Kidney epithelial cell (primary cell): Measurements from ENCODE around the gene FARSA. TPM values are rescaled to one million over a fixed set of nuclear protein-coding genes. Genes with fewer than 3 reads are reported as not detected.
"Not testable (repeated sequence)": the region's sequence is repeated elsewhere in the genome, so short reads cannot be mapped to it uniquely, and the experiment has no call there.

ENCODE experiments used
- DNase-seq: peaks from one replicate; pipeline ENCODE4 v3.0.0-alpha.2; 2010; ENCODE audit warnings: low read depth
- H3K27me3 ChIP-seq: 2 replicates; pipeline ENCODE4 v1.6.0; 2011; ENCODE audit warnings: low read length; ENCODE audit not compliant: control insufficient read depth, insufficient read depth
- H3K36me3 ChIP-seq: 2 replicates; pipeline ENCODE4 v1.5.1; 2011; ENCODE audit warnings: low read length; ENCODE audit not compliant: control insufficient read depth, insufficient read depth
- H3K4me3 ChIP-seq: 2 replicates; pipeline ENCODE4 v1.5.1; 2011; ENCODE audit warnings: low read depth, mild to moderate bottlenecking, control low read depth, low read length
- CTCF ChIP-seq: IDR thresholded peaks from 2 replicates; pipeline ENCODE4 v1.5.1; 2011; ENCODE audit warnings: mild to moderate bottlenecking, moderate library complexity, low read length, control low read depth, inconsistent platforms; ENCODE audit not compliant: insufficient read depth, poor library complexity, severe bottlenecking
- total RNA-seq: library from RNA; depleted of rRNA; stranded (reverse); fragments of >200 nt; gene quantifications from 2 replicates; pipeline ENCODE4 v1.2.3, GENCODE V29; 2015

Gene FARSA
- total RNA-seq, 1 donor from 2014 or later: 93.7 TPM

DNA sequence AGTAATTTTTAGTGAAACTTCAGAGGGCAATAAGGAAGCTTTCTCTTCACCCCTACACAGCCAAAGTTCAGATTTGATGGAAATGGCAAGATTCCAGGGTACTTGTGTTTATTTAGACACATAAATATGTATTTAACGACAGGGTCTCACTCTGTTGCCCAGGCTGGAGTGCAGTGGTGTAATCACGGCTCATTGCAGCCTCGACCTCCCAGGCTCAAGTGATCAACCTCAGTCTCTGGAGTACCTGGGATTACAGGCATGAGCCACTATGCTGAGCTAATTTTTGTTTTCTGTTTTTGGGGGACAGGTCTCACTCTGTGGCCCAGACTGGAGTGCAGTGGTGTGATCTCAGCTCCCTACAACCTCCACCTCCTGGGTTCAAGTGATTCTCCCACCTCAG lies 12.5 kb downstream of the FARSA start:
- Histone ChIP-seq H3K27me3 (no peaks in the 10 kb centered on the region), H3K4me3 (no peak overlapping the region), H3K36me3 (no peaks in the 10 kb centered on the region)
- TF ChIP-seq CTCF: no peak
- no peak for DNase-seq

- no peaks in the 10 kb centered on the region for H3K27me3 ChIP-seq
- DNase-seq: no peak
- H3K36me3 ChIP-seq: no peaks in the 10 kb centered on the region
- TF ChIP-seq CTCF: no peak
- H3K4me3 ChIP-seq: no peak overlapping the region
Observed at GRCh38 chr19:12918253-12918652, 15.3 kb downstream of the FARSA start.

- H3K36me3 ChIP-seq, H3K27me3 ChIP-seq, H3K4me3 ChIP-seq, DNase-seq: not testable (repeated sequence)
Observed at GRCh38 chr19:12915860-12916259, 17.7 kb downstream of the FARSA start.

GRCh38 chr19:12913851-12914690 lies 19.4 kb downstream of the FARSA start:
- H3K36me3 ChIP-seq: no peaks in the 10 kb centered on the region
- TF ChIP-seq CTCF: no peak
- no peak for DNase-seq
- H3K27me3 ChIP-seq: no peaks in the 10 kb centered on the region
- no peak overlapping the region for H3K4me3 ChIP-seq

DNA sequence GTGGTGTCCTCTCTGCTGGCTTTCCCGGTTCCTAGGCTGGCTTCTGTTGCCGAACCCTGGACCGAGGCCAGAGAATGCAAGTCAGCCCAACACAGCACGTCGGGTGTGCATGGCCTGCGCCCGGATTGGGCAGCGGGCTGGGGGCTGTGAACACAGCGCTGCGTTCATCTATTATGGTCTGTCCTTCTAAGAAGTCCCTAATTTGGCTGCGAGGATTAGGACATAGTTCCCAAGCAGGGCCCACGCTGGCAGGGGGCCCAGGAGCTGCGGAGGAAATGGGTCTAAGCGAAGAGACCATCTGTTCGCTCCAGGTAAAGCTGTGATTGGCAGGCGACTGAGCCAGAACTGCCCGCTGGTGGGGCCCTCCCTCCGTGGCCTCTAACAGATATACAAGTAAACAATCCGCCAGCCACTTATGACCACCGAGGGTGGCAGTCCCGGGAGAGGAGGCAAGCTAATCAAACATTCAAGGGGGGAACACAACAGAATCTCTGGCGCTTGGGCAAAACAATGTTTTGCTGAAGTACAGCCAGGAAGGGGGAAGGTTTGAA lies 20.4 kb downstream of the FARSA start:
- no peak overlapping the region for H3K4me3 ChIP-seq
- no peaks in the 10 kb centered on the region for H3K27me3 ChIP-seq
- no peak for DNase-seq
- no peak for TF ChIP-seq CTCF
- no peaks in the 10 kb centered on the region for H3K36me3 ChIP-seq

DNA sequence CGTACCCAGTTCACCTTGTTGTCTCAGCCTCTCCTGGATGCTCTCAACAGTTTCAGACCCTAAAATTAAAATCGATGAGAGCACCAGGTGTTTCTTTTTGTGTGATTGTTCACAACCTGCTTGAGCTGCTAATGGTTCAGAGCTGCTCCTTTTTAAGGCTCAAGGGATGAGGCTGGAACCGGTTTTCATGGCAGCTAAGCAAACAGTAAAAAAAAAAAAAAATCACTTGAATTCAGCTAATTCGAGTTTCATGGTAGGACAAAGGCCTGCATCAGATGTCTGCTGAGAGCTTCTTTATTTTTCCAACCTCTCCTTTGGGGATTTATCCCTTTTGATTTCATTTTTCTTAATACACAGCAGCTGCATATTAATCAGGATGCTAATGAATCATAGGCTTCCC lies 20.9 kb downstream of the FARSA start:
- no peak for TF ChIP-seq CTCF
- no peaks in the 10 kb centered on the region for H3K36me3 ChIP-seq
- no peak overlapping the region for H3K4me3 ChIP-seq
- no peaks in the 10 kb centered on the region for H3K27me3 ChIP-seq
- DNase-seq: no peak
